KMS-11 (cell line): ENCODE measurements around the gene MICAL3.

Experiments used
- H2AFZ ChIP-seq: fragments of 200-600 bp; sonication (generic); 2 replicates; pipeline ENCODE4 v1.6.1; 2016; ENCODE audit warnings: antibody characterized with exemption, mixed run types, low read depth
- H3K27ac ChIP-seq: fragments of 200-600 bp; sonication (generic); 2 replicates; pipeline ENCODE4 v1.6.1; 2016; ENCODE audit warnings: mild to moderate bottlenecking, mixed run types
- H3K27me3 ChIP-seq: fragments of 200-600 bp; sonication (generic); 2 replicates; pipeline ENCODE4 v1.6.1; 2017; ENCODE audit warnings: mild to moderate bottlenecking, low read depth, mixed run types, moderate library complexity; ENCODE audit not compliant: insufficient read depth
- H3K36me3 ChIP-seq: fragments of 200-600 bp; sonication (generic); 2 replicates; pipeline ENCODE4 v1.6.1; 2017; ENCODE audit warnings: mild to moderate bottlenecking, mixed run types; ENCODE audit not compliant: insufficient read depth
- H3K4me1 ChIP-seq: fragments of 200-600 bp; sonication (generic); 2 replicates; pipeline ENCODE4 v1.6.1; 2016; ENCODE audit warnings: mild to moderate bottlenecking, low read depth, mixed run types; ENCODE audit not compliant: poor library complexity, severe bottlenecking
- H3K4me2 ChIP-seq: fragments of 200-600 bp; sonication (generic); 2 replicates; pipeline ENCODE4 v1.7.0; 2016; ENCODE audit warnings: mild to moderate bottlenecking, mixed run types
- H3K4me3 ChIP-seq: fragments of 200-600 bp; sonication (generic); IDR thresholded peaks from 2 replicates; pipeline ENCODE4 v1.6.1; 2017; ENCODE audit warnings: low read depth, low read length, mixed read lengths; ENCODE audit not compliant: insufficient read depth
- H3K79me2 ChIP-seq: fragments of 200-600 bp; sonication (generic); 2 replicates; pipeline ENCODE4 v1.6.1; 2016; ENCODE audit warnings: low read depth, mixed run types; ENCODE audit not compliant: insufficient read depth
- H3K9ac ChIP-seq: fragments of 200-600 bp; sonication (generic); 2 replicates; pipeline ENCODE4 v1.6.1; 2016; ENCODE audit warnings: mild to moderate bottlenecking, mixed run types
- H4K20me1 ChIP-seq: fragments of 200-600 bp; sonication (generic); 2 replicates; pipeline ENCODE4 v1.6.1; 2016; ENCODE audit warnings: mild to moderate bottlenecking, mixed run types; ENCODE audit not compliant: insufficient read depth
- TF ChIP-seq, protein P1 (sequence below): fragments of 200-600 bp; sonication (generic); conservative IDR thresholded peaks from 2 replicates; pipeline ENCODE4 v1.6.1; 2017; ENCODE audit warnings: low read depth, mild to moderate bottlenecking, antibody characterized with exemption, low read length, moderate library complexity, mixed read lengths

MICAL3 gene

DNA sequence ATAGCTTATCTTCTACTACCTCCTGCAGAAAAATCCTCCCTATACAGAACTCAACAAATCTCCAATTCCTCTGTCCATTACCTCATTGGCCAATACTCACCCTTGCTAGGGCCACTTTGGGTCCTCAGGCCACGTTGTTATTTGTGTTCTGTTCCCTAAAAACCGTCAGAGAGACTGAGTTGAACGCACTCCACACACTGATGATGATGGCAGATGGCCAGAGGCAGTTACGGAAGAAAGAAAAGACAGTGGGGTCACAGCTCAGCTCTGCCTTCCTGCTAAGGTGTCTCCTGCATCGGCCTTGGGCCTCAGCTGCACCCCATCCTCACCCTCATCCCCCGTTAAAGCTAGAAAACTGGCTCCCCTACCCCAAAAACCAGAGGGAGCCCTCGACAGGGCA lies 66.2 kb downstream of the MICAL3 start:
- no peak overlapping the region for H3K27ac ChIP-seq
- H3K4me1 ChIP-seq: no peaks in the 10 kb centered on the region
- no peaks in the 10 kb centered on the region for H3K27me3 ChIP-seq
- TF ChIP-seq, protein P1, sequence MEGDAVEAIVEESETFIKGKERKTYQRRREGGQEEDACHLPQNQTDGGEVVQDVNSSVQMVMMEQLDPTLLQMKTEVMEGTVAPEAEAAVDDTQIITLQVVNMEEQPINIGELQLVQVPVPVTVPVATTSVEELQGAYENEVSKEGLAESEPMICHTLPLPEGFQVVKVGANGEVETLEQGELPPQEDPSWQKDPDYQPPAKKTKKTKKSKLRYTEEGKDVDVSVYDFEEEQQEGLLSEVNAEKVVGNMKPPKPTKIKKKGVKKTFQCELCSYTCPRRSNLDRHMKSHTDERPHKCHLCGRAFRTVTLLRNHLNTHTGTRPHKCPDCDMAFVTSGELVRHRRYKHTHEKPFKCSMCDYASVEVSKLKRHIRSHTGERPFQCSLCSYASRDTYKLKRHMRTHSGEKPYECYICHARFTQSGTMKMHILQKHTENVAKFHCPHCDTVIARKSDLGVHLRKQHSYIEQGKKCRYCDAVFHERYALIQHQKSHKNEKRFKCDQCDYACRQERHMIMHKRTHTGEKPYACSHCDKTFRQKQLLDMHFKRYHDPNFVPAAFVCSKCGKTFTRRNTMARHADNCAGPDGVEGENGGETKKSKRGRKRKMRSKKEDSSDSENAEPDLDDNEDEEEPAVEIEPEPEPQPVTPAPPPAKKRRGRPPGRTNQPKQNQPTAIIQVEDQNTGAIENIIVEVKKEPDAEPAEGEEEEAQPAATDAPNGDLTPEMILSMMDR: no peak
- no peak overlapping the region for H2AFZ ChIP-seq
- peaks cover 57% of the 10 kb centered on the region for H3K79me2 ChIP-seq
- H3K36me3 ChIP-seq: no peaks in the 10 kb centered on the region
- H4K20me1 ChIP-seq: no peaks in the 10 kb centered on the region
- no peak overlapping the region for H3K9ac ChIP-seq
- no peak overlapping the region for H3K4me3 ChIP-seq
- no peak overlapping the region for H3K4me2 ChIP-seq

DNA sequence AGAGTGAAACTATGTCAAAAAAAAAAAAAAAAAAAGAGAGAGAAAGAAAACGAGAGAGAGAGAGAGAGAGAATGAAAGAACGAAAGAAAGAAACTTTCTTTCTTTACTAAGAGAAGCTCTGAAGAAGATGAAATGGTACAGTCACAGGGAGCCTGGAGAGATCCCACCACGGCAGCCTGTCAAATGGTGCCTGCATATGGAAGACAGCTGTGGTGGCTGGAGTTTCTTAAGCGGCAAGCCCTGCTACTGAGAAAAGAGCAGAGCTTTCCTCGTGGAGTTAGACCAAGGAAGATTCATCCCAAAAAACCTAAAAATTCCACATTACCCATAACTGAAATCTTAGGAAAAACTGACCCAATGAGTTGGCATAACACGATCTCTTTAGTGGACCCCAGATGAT lies 66.7 kb downstream of the MICAL3 start:
- H3K4me1 ChIP-seq: no peaks in the 10 kb centered on the region
- H3K36me3 ChIP-seq: no peaks in the 10 kb centered on the region
- no peaks in the 10 kb centered on the region for H3K27me3 ChIP-seq
- H3K4me2 ChIP-seq: no peak overlapping the region
- H2AFZ ChIP-seq: no peak overlapping the region
- H3K27ac ChIP-seq: no peak overlapping the region
- no peaks in the 10 kb centered on the region for H4K20me1 ChIP-seq
- no peak overlapping the region for H3K4me3 ChIP-seq
- H3K79me2 ChIP-seq: peaks cover 61% of the 10 kb centered on the region
- TF ChIP-seq, protein P1: no peak
- H3K9ac ChIP-seq: no peak overlapping the region

DNA sequence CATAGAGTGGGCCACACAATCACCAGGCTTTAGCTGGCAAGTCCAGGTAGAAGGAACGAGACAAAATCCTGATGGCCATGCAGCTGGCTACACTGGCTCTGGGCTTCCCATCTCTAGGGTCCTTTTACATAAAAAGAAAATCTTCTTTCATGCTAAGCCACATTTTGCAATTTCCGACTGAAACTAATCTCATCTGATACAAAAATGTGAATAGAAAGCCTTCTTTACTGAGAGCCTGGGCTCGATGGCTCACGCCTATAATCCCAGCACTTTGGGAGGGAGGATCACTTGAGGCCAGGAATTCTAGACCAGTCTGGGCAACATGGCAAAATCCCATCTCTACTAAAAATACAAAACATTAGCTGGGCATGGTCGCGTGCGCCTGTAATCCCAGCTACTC lies 67.2 kb downstream of the MICAL3 start:
- Histone ChIP-seq H3K36me3 (no peaks in the 10 kb centered on the region), H3K9ac (no peak overlapping the region), H2AFZ (no peak overlapping the region), H3K27ac (no peak overlapping the region), H3K27me3 (no peaks in the 10 kb centered on the region), H3K79me2 (peaks cover 61% of the 10 kb centered on the region), H3K4me1 (no peaks in the 10 kb centered on the region), H4K20me1 (no peaks in the 10 kb centered on the region), H3K4me2 (no peak overlapping the region), H3K4me3 (no peak overlapping the region)
- TF ChIP-seq, protein P1: no peak

DNA sequence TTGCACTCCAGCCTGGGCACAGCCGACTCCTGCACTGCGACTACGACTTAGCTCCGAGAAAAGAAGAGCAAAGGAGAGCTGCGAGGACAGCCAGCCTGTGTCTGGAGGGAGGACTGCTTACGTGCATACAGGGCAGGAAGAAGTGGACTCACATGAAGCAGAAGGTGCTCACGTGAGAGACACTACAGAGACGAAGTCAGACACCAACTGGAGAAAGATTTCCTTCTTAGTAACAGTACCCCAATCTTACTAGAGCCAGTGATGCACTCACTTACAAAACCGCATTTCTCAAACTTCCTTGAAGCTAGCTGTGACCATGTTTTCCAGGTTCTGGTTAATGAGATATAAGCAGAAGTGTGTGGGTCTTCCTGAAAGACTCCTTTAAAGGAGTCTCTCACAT lies 67.7 kb downstream of the MICAL3 start:
- no peaks in the 10 kb centered on the region for H4K20me1 ChIP-seq
- peaks cover 61% of the 10 kb centered on the region for H3K79me2 ChIP-seq

More for the DNA sequence above, 67.7 kb downstream of the MICAL3 start:
- no peak overlapping the region for H3K27ac ChIP-seq
- H3K27me3 ChIP-seq: no peaks in the 10 kb centered on the region
- no peak overlapping the region for H3K4me3 ChIP-seq
- no peaks in the 10 kb centered on the region for H3K36me3 ChIP-seq
- H3K9ac ChIP-seq: no peak overlapping the region
- TF ChIP-seq, protein P1: no peak
- no peak overlapping the region for H2AFZ ChIP-seq
- H3K4me1 ChIP-seq: no peaks in the 10 kb centered on the region
- no peak overlapping the region for H3K4me2 ChIP-seq
